D721Med (cell line): ENCODE results near the gene SPIRE1.

Experiments used
- DNase-seq: peaks from one replicate; pipeline ENCODE4 v3.0.0; 2011; ENCODE audit warnings: low spot score; ENCODE audit not compliant: insufficient read length
- FAIRE-seq: peaks from 2 replicates; lab custom pipeline; 2011; peaks lifted over from hg19 to GRCh38; lab: Jason Lieb, UNC
- CTCF ChIP-seq: IDR thresholded peaks from 2 replicates; pipeline ENCODE4 v1.5.1; 2012; ENCODE audit warnings: mild to moderate bottlenecking, control low read depth; ENCODE audit not compliant: insufficient read depth; ENCODE audit errors: missing control alignments

The SPIRE1 gene

DNA sequence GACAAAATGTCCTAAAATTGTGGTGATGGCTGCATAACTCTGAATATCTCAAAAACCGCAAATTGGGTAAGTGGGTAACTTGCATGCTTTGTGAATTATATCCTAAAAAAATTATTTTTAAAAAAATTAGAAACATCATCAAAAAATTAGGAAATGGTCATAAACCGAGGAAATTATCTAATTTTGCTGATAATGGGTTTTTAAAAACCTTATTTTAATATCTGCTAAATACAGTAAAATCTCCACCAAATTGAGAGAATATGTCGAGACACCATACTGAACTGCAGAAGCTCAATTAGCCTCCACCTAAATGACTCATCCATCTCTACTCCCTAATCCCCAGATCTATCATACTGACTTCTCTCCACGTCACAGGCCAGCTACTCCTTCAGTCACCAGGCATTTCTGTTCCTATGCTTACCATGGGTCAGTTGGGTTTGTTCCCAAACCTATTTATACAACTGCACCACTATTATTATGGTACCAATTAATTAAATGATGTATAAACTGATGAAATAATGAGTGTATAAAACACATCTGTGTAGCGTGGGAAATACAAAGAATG is 36.1 kb downstream of the SPIRE1 start:
- no peak for TF ChIP-seq CTCF
- FAIRE-seq, result no peak

GRCh38 chr18:12615748-12616147 is 42.2 kb downstream of the SPIRE1 start:
- no peak for TF ChIP-seq CTCF
- no peak for FAIRE-seq
- no peak for DNase-seq

More for the DNA sequence above, 36.1 kb downstream of the SPIRE1 start:
- DNase-seq, result no peak

DNA sequence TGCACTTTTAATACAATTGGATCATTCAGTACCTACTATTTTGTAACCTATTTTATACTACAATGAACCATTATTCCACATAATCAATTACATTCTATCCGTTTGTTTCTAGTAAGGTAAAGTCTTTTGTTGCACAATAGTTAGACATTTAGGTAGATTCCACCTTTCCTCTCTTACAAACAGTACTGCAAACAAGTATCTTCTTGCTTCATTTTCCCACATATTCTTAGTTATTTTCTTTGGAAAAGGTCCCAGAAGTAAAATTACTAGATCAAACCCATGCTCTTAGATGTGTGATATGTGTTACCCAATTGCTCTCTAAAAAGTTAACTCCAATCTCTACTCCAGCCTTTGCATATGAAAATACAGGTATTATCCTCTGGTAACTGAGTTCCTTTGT is 49.6 kb downstream of the SPIRE1 start:
- FAIRE-seq (no peak), DNase-seq (no peak)
- TF ChIP-seq CTCF, result no peak

DNA sequence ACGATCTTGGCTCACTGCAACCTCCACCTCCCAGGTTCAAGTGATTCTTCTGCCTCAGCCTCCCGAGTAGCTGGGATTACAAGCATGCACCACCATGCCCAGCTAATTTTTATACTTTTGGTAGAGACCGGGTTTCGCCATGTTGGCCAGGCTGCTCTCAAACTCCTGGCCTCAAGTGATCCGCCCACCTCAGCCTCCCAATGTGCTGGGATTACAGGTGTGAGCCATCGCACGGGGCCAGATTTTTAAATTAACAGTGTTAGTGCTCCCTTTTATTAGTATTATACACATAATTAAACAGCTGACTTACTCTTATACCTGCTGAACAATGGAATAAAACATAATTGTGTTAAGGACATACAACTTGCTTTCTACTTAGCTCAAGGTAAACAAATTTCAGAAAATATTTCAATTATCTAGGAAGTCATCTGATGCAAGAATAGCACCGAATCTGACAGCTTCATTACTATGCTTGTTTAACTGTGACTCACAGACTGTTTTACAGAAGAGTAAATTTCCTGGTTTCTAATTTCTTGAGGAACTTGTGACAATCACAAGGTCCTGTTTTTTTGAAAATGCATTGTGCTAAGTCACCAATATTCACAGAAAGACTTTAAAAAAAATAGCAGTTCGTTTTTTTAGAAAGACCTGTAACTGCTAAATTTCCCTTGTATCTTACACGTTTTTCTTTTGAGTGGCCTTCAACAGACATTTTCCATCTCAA is 51.2 kb downstream of the SPIRE1 start:
- FAIRE-seq, result no peak
- no peak for TF ChIP-seq CTCF
- DNase-seq, result no peak

DNA sequence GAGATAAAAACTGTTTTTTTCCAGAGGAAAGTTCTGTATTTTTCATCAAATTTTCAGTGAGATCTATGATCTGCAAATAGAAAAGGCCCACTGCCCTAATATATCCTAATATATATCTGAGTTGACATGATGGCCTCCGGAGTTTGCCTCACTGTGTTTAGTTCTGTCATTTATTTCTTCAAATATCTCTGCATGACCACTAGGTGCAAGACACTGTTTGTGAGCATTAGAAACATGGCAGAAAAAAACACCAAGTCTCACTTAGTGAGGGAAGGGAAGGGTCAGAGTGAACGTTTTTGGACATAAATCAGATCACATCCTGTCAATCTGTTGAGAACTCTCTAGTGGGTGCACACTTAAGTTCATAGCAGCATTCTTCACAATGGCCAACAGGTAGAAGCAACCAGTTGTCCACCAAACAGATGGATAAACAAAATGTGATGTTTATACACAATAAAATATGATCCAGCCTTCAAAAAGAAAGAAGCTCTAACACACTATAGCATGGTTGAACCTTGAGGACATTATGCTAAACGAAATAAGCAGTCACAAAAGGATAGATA is 53.4 kb downstream of the SPIRE1 start:
- no peak for TF ChIP-seq CTCF
- FAIRE-seq, result no peak
- no peak for DNase-seq

DNA sequence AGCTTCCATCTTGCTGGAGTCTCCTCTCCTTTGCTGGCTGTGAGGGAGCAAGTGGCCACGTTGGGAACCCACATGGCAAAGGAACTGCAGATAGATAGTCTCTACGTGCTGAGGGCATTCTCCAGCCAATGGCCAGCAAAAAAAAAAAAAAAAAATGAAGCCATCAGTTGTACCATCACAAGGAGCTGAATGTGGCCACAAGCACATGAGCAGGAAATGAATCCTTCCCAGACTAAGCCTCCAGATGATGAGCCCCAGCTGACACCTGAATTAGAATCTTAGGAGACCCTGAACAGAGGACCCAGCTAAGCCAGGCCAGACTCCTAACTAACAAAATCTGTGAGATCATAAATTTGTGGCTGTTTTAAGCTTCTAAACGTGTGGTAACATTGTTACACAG is 57.9 kb downstream of the SPIRE1 start:
- no peak for TF ChIP-seq CTCF
- DNase-seq, result no peak
- no peak for FAIRE-seq

DNA sequence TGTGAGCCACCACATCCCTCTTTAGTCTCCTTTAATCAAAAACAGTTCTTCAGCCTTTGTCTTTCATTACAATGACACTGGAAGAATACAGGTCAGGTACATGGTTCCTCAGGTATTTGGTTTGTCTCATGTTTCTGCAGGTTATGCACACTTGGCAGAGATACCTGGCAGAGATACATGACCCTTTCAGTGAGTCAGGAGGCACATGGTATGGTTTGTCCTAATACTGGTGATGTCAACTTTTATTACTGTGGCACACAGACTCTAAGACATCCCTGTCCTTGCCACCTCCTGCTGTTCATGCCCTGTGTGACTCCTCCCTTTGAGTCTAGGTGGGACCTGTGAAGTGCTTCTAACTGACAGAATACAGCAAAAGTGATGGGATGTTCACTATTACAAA is 58.4 kb downstream of the SPIRE1 start:
- no peak for TF ChIP-seq CTCF
- FAIRE-seq, result no peak
- no peak for DNase-seq
